Endothelial cell of umbilical vein (primary cell): ENCODE data around the gene PRCC.

Source experiments
- EZH2 ChIP-seq: IDR thresholded peaks from 2 replicates; pipeline ENCODE4 v1.6.1; 2012; ENCODE audit warnings: borderline replicate concordance, low read depth, mild to moderate bottlenecking, moderate library complexity, low read length, inconsistent platforms; ENCODE audit not compliant: severe bottlenecking
- FOS ChIP-seq: IDR thresholded peaks from 2 replicates; pipeline ENCODE4 v1.6.1; 2011; ENCODE audit warnings: mild to moderate bottlenecking, low read length, moderate library complexity, borderline replicate concordance; ENCODE audit not compliant: insufficient read depth
- JUN ChIP-seq: IDR thresholded peaks from 2 replicates; pipeline ENCODE4 v1.6.1; 2011; ENCODE audit warnings: borderline replicate concordance, low read depth; ENCODE audit not compliant: insufficient read length, insufficient read depth
- MAX ChIP-seq: IDR thresholded peaks from 2 replicates; pipeline ENCODE4 v1.6.1; 2011; ENCODE audit not compliant: insufficient read depth, insufficient read length
- POLR2A ChIP-seq: IDR thresholded peaks from 2 replicates; pipeline ENCODE4 v1.6.1; 2012; ENCODE audit warnings: low read depth, mild to moderate bottlenecking, control low read depth, low read length
- POLR2AphosphoS5 ChIP-seq: IDR thresholded peaks from 2 replicates; pipeline ENCODE4 v1.6.1; 2012; ENCODE audit warnings: low read depth, mild to moderate bottlenecking, control low read depth, low read length, moderate library complexity; ENCODE audit not compliant: insufficient read depth
- TF ChIP-seq, protein P1 (sequence below), 2 donors: IDR thresholded peaks; 1 replicate in 1 of 2; 2 replicates in 1 of 2; pipeline ENCODE4 v1.5.1; 2011; ENCODE audit warnings: low read length in 2 of 2, mild to moderate bottlenecking in 2 of 2, moderate library complexity in 2 of 2, control low read depth in 1 of 2, inconsistent platforms in 1 of 2, low read depth in 1 of 2; ENCODE audit not compliant: insufficient read depth in 1 of 2; ENCODE audit errors: extremely low read depth in 1 of 2

DNA sequence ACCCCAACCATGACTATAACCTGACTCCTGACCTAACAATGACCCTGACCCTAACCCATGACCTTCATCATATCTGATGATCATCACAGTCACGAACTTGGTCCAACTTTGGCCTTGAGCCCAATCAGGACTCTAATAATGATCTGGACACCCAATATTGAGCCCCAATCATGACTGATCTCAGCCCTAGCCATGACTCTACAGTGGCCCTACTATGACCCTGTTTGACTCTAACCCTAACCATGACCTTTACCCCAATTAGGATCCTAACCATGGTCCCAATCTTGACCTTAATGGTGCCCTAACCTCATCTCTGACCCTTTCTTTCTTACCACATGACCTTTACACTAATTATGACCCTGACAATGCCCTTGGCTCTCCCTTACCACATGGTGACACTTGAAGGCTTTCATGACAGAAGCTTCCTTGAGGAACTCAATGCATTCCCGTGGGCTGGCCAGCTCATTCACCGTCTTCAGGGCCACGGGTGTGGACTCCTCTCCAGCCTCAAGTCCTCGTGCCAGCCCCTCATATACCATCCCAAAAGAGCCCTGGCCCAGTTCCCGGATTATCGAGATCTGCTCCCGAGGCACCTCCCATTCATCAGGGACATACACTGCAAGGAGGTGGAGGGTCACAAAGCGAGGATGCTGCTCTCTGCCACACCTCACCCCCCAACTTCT lies 75.4 kb downstream of the PRCC start:
- TF ChIP-seq, protein P1, sequence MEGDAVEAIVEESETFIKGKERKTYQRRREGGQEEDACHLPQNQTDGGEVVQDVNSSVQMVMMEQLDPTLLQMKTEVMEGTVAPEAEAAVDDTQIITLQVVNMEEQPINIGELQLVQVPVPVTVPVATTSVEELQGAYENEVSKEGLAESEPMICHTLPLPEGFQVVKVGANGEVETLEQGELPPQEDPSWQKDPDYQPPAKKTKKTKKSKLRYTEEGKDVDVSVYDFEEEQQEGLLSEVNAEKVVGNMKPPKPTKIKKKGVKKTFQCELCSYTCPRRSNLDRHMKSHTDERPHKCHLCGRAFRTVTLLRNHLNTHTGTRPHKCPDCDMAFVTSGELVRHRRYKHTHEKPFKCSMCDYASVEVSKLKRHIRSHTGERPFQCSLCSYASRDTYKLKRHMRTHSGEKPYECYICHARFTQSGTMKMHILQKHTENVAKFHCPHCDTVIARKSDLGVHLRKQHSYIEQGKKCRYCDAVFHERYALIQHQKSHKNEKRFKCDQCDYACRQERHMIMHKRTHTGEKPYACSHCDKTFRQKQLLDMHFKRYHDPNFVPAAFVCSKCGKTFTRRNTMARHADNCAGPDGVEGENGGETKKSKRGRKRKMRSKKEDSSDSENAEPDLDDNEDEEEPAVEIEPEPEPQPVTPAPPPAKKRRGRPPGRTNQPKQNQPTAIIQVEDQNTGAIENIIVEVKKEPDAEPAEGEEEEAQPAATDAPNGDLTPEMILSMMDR (IDR thresholded peaks at IDR 0.05; ENCODE audit: extremely low read depth in 1 of 2, insufficient read depth in 1 of 2, low read depth in 1 of 2, low read length in 2 of 2): no peak
- TF ChIP-seq POLR2A (no peak), POLR2AphosphoS5 (no peak), EZH2 (no peak), MAX (no peak), FOS (no peak), JUN (no peak)
